SU-DHL-6 (cell line): ENCODE measurements around the gene GMDS.
A peak's percentile ranks its signal among the peaks of the same experiment; 100 is the strongest.

Source experiments
- H2AFZ ChIP-seq: fragments of 200-600 bp; sonication (generic); 2 replicates; pipeline ENCODE4 v1.6.1; 2014; ENCODE audit warnings: low read depth, mild to moderate bottlenecking, moderate library complexity, mixed read lengths, antibody characterized with exemption, low read length; ENCODE audit not compliant: severe bottlenecking
- H3F3A ChIP-seq: fragments of 200-600 bp; shearing (Covaris generic); 2 replicates; pipeline ENCODE4 v1.6.0; 2016; ENCODE audit warnings: antibody characterized with exemption, mild to moderate bottlenecking; ENCODE audit not compliant: insufficient read depth
- H3K27ac ChIP-seq: fragments of 200-600 bp; sonication (generic); 2 replicates; pipeline ENCODE4 v1.5.1; 2016; ENCODE audit warnings: low read depth, mild to moderate bottlenecking, low read length, moderate library complexity, mixed read lengths
- H3K27me3 ChIP-seq: fragments of 200-600 bp; sonication (generic), shearing (Covaris generic); 2 replicates; pipeline ENCODE4 v1.6.0; 2014; ENCODE audit warnings: mild to moderate bottlenecking, low read length
- H3K36me3 ChIP-seq: fragments of 200-600 bp; sonication (generic); 2 replicates; pipeline ENCODE4 v1.6.1; 2014; ENCODE audit warnings: mild to moderate bottlenecking, low read length, mixed read lengths
- H3K4me2 ChIP-seq: fragments of 300-600, 200-600 bp; shearing (Covaris generic), sonication (generic); 2 replicates; pipeline ENCODE4 v1.6.0; 2014; ENCODE audit warnings: low read length, low read depth, mild to moderate bottlenecking; ENCODE audit not compliant: poor library complexity, severe bottlenecking
- H3K4me3 ChIP-seq: fragments of 200-600 bp; sonication (generic); 2 replicates; pipeline ENCODE4 v1.5.1; 2014; ENCODE audit warnings: antibody characterized with exemption, low read length, mild to moderate bottlenecking, mixed read lengths; ENCODE audit not compliant: insufficient read depth, poor library complexity, severe bottlenecking
- H3K79me2 ChIP-seq: fragments of 200-600 bp; sonication (generic); 2 replicates; pipeline ENCODE4 v1.6.1; 2014; ENCODE audit warnings: mild to moderate bottlenecking, low read length, moderate library complexity; ENCODE audit not compliant: insufficient read depth
- H3K9ac ChIP-seq: fragments of 200-600 bp; sonication (generic); 2 replicates; pipeline ENCODE4 v1.7.0; 2014; ENCODE audit warnings: mild to moderate bottlenecking, low read length
- H3K9me2 ChIP-seq: fragments of 200-600 bp; sonication (generic); replicated peaks from 2 replicates; pipeline ENCODE4 v1.6.1; 2014; ENCODE audit warnings: low read length; ENCODE audit not compliant: insufficient read depth
- H3K9me3 ChIP-seq: fragments of 200-600 bp; sonication (generic); 2 replicates; pipeline ENCODE4 v1.6.1; 2014; ENCODE audit warnings: low read length, mixed read lengths; ENCODE audit not compliant: insufficient read depth
- H4K20me1 ChIP-seq: fragments of 200-600 bp; sonication (generic); 2 replicates; pipeline ENCODE4 v1.6.1; 2014; ENCODE audit warnings: low read depth, mild to moderate bottlenecking, antibody characterized with exemption, low read length, moderate library complexity, mixed read lengths
- EZH2phosphoT487 ChIP-seq: fragments of 200-600 bp; sonication (generic), shearing (Covaris generic); conservative IDR thresholded peaks from 2 replicates; pipeline ENCODE4 v1.6.1; 2018; ENCODE audit warnings: mild to moderate bottlenecking, antibody characterized with exemption, low read length, moderate library complexity, mixed read lengths
- TF ChIP-seq, protein P1 (sequence below): fragments of 200-600 bp; sonication (generic); IDR thresholded peaks from one replicate; pipeline ENCODE4 v1.5.1; 2017; ENCODE audit warnings: antibody characterized with exemption, mild to moderate bottlenecking, low read length, moderate library complexity; ENCODE audit not compliant: insufficient read depth, poor library complexity, severe bottlenecking

Gene GMDS

DNA sequence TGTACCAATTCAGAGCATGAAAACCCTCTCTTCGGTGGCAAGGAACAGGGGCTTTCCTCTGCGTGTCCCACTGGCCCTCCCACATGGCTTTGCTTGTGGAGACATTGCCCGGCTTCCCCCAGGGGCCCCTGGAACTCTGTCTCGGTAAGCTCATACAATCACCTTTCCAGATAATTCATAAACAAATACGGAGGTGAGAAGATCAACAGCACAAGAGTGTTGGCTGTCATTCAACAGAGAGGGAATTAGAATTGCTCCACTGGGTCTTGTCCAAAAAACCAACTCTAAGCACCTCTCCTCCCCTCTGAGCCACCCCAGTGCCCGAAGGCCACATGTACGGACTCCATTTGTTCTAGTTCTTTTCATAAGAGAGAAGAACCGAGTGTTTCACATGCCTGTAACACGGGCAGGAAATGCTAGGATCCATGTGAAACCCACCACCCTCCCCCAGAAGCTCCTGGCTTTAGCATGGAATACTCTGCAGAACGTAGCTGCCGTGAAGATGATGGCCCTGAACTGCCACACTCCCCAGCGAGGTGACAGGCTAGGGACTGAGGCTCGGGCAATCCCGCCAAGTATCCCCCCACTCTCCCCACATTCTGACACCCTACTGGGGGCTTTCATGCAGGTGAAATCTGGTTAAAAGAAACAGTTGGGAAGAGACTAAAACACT is 660.3 kb downstream of the GMDS start:
- Histone ChIP-seq H3K27me3 (no peaks in the 10 kb centered on the region), H3K4me3 (no peak overlapping the region), H3K36me3 (no peaks in the 10 kb centered on the region), H3F3A (no peaks in the 10 kb centered on the region), H3K9me2 (no peaks in the 10 kb centered on the region), H3K9ac (no peak overlapping the region), H4K20me1 (no peaks in the 10 kb centered on the region), H3K27ac (no peak overlapping the region), H3K4me2 (no peak overlapping the region), H3K79me2 (no peaks in the 10 kb centered on the region), H2AFZ (no peak overlapping the region), H3K9me3 (no peaks in the 10 kb centered on the region)
- TF ChIP-seq EZH2phosphoT487, result 0 out of 2 replicates have a peak, but pooled peaks have one; percentile 81
- TF ChIP-seq, protein P1, sequence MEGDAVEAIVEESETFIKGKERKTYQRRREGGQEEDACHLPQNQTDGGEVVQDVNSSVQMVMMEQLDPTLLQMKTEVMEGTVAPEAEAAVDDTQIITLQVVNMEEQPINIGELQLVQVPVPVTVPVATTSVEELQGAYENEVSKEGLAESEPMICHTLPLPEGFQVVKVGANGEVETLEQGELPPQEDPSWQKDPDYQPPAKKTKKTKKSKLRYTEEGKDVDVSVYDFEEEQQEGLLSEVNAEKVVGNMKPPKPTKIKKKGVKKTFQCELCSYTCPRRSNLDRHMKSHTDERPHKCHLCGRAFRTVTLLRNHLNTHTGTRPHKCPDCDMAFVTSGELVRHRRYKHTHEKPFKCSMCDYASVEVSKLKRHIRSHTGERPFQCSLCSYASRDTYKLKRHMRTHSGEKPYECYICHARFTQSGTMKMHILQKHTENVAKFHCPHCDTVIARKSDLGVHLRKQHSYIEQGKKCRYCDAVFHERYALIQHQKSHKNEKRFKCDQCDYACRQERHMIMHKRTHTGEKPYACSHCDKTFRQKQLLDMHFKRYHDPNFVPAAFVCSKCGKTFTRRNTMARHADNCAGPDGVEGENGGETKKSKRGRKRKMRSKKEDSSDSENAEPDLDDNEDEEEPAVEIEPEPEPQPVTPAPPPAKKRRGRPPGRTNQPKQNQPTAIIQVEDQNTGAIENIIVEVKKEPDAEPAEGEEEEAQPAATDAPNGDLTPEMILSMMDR, result no peak

GRCh38 chr6:1584146-1584545 is 661.3 kb downstream of the GMDS start:
- Histone ChIP-seq H3K27me3 (no peaks in the 10 kb centered on the region), H2AFZ (no peak overlapping the region), H3K9me2 (no peaks in the 10 kb centered on the region), H3K36me3 (no peaks in the 10 kb centered on the region), H3K9ac (no peak overlapping the region), H3K79me2 (no peaks in the 10 kb centered on the region), H3K4me2 (no peak overlapping the region), H3K4me3 (no peak overlapping the region), H3K27ac (no peak overlapping the region), H3K9me3 (no peaks in the 10 kb centered on the region), H3F3A (no peaks in the 10 kb centered on the region), H4K20me1 (no peaks in the 10 kb centered on the region)
- TF ChIP-seq, protein P1, result no peak
- TF ChIP-seq EZH2phosphoT487, result no peak

DNA sequence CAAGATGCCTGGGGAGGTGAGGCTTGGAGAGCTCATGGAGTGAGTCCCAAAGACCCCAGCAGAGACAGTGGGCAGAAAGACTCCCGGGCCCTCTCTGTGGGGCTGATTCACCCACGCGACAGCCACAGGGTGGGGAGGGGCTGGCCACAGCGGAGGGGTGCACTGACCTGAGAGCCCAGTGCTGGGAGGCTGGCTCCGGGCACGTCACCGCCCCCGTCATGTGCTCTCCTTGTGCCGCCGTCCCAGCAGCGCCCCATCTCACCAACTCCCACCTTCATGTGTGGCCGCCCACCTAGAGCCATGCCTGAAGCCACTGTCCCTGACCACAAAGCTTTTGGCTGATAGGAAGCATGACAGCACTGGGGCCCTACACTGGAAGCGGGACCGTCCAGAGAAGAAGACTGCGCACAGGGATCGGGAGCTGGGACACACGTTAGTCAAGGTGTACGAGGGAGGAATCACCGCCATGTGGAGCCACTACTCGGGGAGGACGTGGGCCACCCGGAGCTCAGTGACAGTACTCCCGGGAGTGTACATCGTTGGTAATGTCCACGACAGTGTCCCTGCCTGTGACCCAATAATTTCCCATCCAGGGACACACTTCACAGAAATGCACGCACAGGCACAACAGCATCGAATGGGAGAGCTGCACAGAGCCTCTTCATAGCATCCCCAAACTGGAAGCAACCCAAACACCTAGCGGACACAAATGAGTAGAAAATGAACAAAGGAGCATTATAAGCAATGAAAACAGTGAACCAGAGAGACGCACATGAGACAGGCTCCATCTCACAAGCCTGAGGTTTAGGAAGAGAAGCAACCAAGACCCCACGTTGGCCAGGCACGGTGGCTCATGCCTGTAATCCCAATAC is 664.0 kb downstream of the GMDS start:
- Histone ChIP-seq H4K20me1 (no peaks in the 10 kb centered on the region), H3K9me2 (no peaks in the 10 kb centered on the region), H3K4me3 (no peak overlapping the region), H2AFZ (no peak overlapping the region), H3F3A (no peaks in the 10 kb centered on the region), H3K9me3 (no peaks in the 10 kb centered on the region), H3K27me3 (no peaks in the 10 kb centered on the region), H3K27ac (no peak overlapping the region), H3K36me3 (no peaks in the 10 kb centered on the region), H3K4me2 (no peak overlapping the region), H3K79me2 (no peaks in the 10 kb centered on the region), H3K9ac (no peak overlapping the region)
- TF ChIP-seq EZH2phosphoT487, result no peak
- TF ChIP-seq, protein P1, result no peak
